Kidney (tissue), 14 donors: Measurements from ENCODE around the gene MXRA7. TPM values are rescaled to one million over a fixed set of nuclear protein-coding genes. Genes with fewer than 3 reads are reported as not detected.
"Not testable (repeated sequence)": the region's sequence is repeated elsewhere in the genome, so short reads cannot be mapped to it uniquely, and the experiment has no call there.

Experiments
- DNase-seq, 5 donors: peaks; one replicate each; pipeline ENCODE4 v3.0.0-alpha.2; 2013 to 2020
- FAIRE-seq: peaks from 2 replicates; lab custom pipeline; 2012; peaks lifted over from hg19 to GRCh38; lab: Jason Lieb, UNC
- H3K27ac ChIP-seq, 2 donors: one replicate each; pipeline ENCODE4 v1.7.0; 2013; ENCODE audit warnings: low read depth in 2 of 2, low read length in 2 of 2, inconsistent platforms in 1 of 2
- H3K27me3 ChIP-seq: one replicate; pipeline ENCODE4 v1.7.1; 2013; ENCODE audit warnings: low read length, inconsistent platforms; ENCODE audit not compliant: control insufficient read depth, insufficient read depth
- H3K36me3 ChIP-seq, 3 donors: one replicate each; pipeline versions ENCODE4 v1.7.0 to v1.7.1; 2013; ENCODE audit warnings: low read length in 3 of 3, control low read depth in 1 of 3, inconsistent platforms in 1 of 3; ENCODE audit not compliant: insufficient read depth in 3 of 3, control insufficient read depth in 2 of 3
- H3K4me1 ChIP-seq, 3 donors: one replicate each; pipeline versions ENCODE4 v1.7.0 to v1.7.1; 2013; ENCODE audit warnings: low read length in 3 of 3, inconsistent platforms in 1 of 3, low read depth in 1 of 3; ENCODE audit not compliant: control insufficient read depth in 2 of 3, insufficient read depth in 2 of 3
- H3K4me3 ChIP-seq, 3 donors: one replicate each; pipeline versions ENCODE4 v1.7.0 to v1.8.1; 2013; ENCODE audit warnings: low read length in 3 of 3, control low read depth in 1 of 3, inconsistent platforms in 1 of 3
- H3K9ac ChIP-seq, 3 donors: one replicate each; pipeline versions ENCODE4 v1.7.0 to v1.7.1; 2013; ENCODE audit warnings: low read length in 3 of 3, control low read depth in 1 of 3, inconsistent platforms in 1 of 3
- H3K9me3 ChIP-seq, 3 donors: one replicate each; pipeline versions ENCODE4 v1.7.0 to v1.7.1; 2013; ENCODE audit warnings: low read length in 3 of 3, control low read depth in 1 of 3, inconsistent platforms in 1 of 3; ENCODE audit not compliant: control insufficient read depth in 2 of 3, insufficient read depth in 1 of 3
- CTCF ChIP-seq: IDR thresholded peaks from 3 replicates; pipeline ENCODE4 v1.5.1; 2012; ENCODE audit warnings: mild to moderate bottlenecking, moderate library complexity, borderline replicate concordance; ENCODE audit not compliant: insufficient read depth; ENCODE audit errors: extremely low read depth
- intact Hi-C: fragments of 100-400 bp; cut with DNase I; formaldehyde crosslinking; loops from one replicate; pipeline ENCODE4 v1.11.1; 2022
- polyA plus RNA-seq: library from polyadenylated mRNA; stranded (reverse); fragments of 350-450 nt; fragmentation: Illumina TruSeq; extraction: RNeasy Lipid Tissue Mini Kit (QIAGEN cat#74804); gene quantifications from one replicate; pipeline ENCODE4 v1.2.3, GENCODE V29; 2014; ENCODE audit warnings: low read depth, low replicate concordance; ENCODE audit not compliant: insufficient read depth
- total RNA-seq: library from RNA; stranded (reverse); fragmentation: NEBNext Ultra II Directional; extraction: Animal tissue kit (Norgen Biotek cat#: 25700); gene quantifications from one replicate; pipeline ENCODE4 v1.2.1, GENCODE V29; 2021
- donor health status: control.
- donor health status: control.
- donor health status: control.
- donor health status: control.
- donor health status: control.
- donor health status: DM: yes; HTN: yes; CAD: no.
- donor health status: Normal renal cell carcinoma (clear cell type).

The MXRA7 gene
- total and polyA plus RNA-seq, 2 donors from 2014 or later = 72.4 to 130 TPM

- no peaks in the 10 kb centered on the region for H3K36me3 ChIP-seq
- no peaks in the 10 kb centered on the region for H3K9me3 ChIP-seq
- intact Hi-C loops = no loop called here
- peak; percentile 75 to 88 (median 84) for DNase-seq
- no peaks in the 10 kb centered on the region for H3K27me3 ChIP-seq
- no peak for TF ChIP-seq CTCF
- peaks cover 0 to 26% (median 12%) of the 10 kb centered on the region in 3 donors for H3K4me1 ChIP-seq
- H3K27ac ChIP-seq = peak overlapping the region; percentile 27 to 83
- H3K4me3 ChIP-seq = no peak overlapping the region
- H3K9ac ChIP-seq = no peak overlapping the region
- FAIRE-seq = no peak
Measured at GRCh38 chr17:76700617-76701470, 9.9 kb downstream of the MXRA7 start.

GRCh38 chr17:76700270-76700616 lies 10.5 kb downstream of the MXRA7 start:
- no peak for TF ChIP-seq CTCF
- DNase-seq = no peak
- Histone ChIP-seq H3K9ac (no peak overlapping the region), H3K9me3 (no peaks in the 10 kb centered on the region), H3K4me1 (peaks cover 0 to 29% (median 12%) of the 10 kb centered on the region in 3 donors), H3K27ac (peak overlapping the region; percentile 34 to 83), H3K27me3 (no peaks in the 10 kb centered on the region), H3K4me3 (no peak overlapping the region), H3K36me3 (no peaks in the 10 kb centered on the region)
- FAIRE-seq = no peak
- intact Hi-C loops = no loop called here

- H3K4me3 ChIP-seq, FAIRE-seq, H3K9me3 ChIP-seq, H3K9ac ChIP-seq, H3K27me3 ChIP-seq, DNase-seq, H3K27ac ChIP-seq, intact Hi-C loops, H3K36me3 ChIP-seq: not testable (repeated sequence)
- H3K4me1 ChIP-seq = peaks cover 0 to 29% (median 12%) of the 10 kb centered on the region in 3 donors
Measured at GRCh38 chr17:76698466-76698977, 12.2 kb downstream of the MXRA7 start.

- DNase-seq = peak; percentile 68 to 86 (median 83)
- Histone ChIP-seq H3K4me1 (peaks cover 0 to 29% (median 12%) of the 10 kb centered on the region in 3 donors), H3K36me3 (no peaks in the 10 kb centered on the region), H3K4me3 (no peak overlapping the region), H3K27me3 (no peaks in the 10 kb centered on the region), H3K9me3 (no peaks in the 10 kb centered on the region), H3K9ac (no peak overlapping the region), H3K27ac (no peak overlapping the region)
- intact Hi-C loops = no loop called here
- no peak for FAIRE-seq
- TF ChIP-seq CTCF = no peak
Measured at GRCh38 chr17:76697702-76698465, 12.9 kb downstream of the MXRA7 start.
